Cardiac muscle cell (in vitro differentiated cells and primary cell): ENCODE data around the gene FLYWCH2. TPM values are rescaled to one million over a fixed set of nuclear protein-coding genes. Genes with fewer than 3 reads are reported as not detected.

Experiments
- DNase-seq, 2 donors: peaks; one replicate each; pipeline versions ENCODE4 v3.0.0 to v3.0.0-alpha.2; 2010 to 2017; ENCODE audit warnings: low read depth in 1 of 2, low spot score in 1 of 2
- H3K27ac ChIP-seq: fragments of 200-600 bp; sonication (generic); 2 replicates; pipeline ENCODE4 v1.5.1; 2016
- H3K27me3 ChIP-seq: fragments of 200-600 bp; sonication (generic); 2 replicates; pipeline ENCODE4 v1.6.0; 2016; ENCODE audit warnings: control low read depth
- H3K36me3 ChIP-seq: fragments of 200-600 bp; sonication (generic); 2 replicates; pipeline ENCODE4 v1.5.1; 2016; ENCODE audit warnings: control low read depth
- H3K4me1 ChIP-seq: fragments of 200-600 bp; sonication (generic); 2 replicates; pipeline ENCODE4 v1.8.1; 2017; ENCODE audit warnings: low read depth, mild to moderate bottlenecking, mixed run types
- H3K4me3 ChIP-seq: fragments of 200-600 bp; sonication (generic); 2 replicates; pipeline ENCODE4 v1.5.1; 2016; ENCODE audit warnings: mild to moderate bottlenecking
- H3K9me3 ChIP-seq: fragments of 200-600 bp; sonication (generic); 2 replicates; pipeline ENCODE4 v1.5.1; 2017; ENCODE audit warnings: low read depth, mild to moderate bottlenecking, control low read depth
- CTCF ChIP-seq: IDR thresholded peaks from 2 replicates; pipeline ENCODE4 v1.5.1; 2012; ENCODE audit warnings: low read depth, mild to moderate bottlenecking, low read length
- polyA plus RNA-seq: library from polyadenylated mRNA; unstranded; fragments of >200 nt; fragmentation: Nextera tagmentation; extraction: Ambion mirVana; gene quantifications from 2 replicates; pipeline ENCODE4 v1.2.1, GENCODE V29; 2016
- total RNA-seq: library from RNA; depleted of rRNA; stranded (reverse); fragments of >200 nt; gene quantifications from 2 replicates; pipeline ENCODE4 v1.2.3, GENCODE V29; 2016

FLYWCH2 gene
- total and polyA plus RNA-seq, 2 experiments from 2014 or later: 66.1 to 134 TPM

DNA sequence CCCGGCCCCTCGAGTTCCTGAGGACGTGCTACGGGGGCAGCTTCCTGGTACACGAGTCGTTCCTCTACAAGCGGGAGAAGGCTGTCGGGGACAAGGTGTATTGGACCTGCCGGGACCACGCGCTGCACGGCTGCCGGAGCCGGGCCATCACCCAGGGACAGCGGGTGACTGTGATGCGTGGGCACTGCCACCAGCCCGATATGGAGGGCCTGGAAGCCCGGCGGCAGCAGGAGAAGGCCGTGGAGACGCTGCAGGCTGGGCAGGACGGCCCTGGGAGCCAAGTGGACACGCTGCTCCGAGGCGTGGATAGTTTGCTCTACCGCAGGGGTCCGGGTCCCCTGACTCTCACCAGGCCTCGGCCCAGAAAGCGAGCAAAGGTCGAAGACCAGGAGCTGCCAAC, 50.1 kb downstream of the FLYWCH2 start:
- no peak for TF ChIP-seq CTCF
- no peaks in the 10 kb centered on the region for H3K4me1 ChIP-seq
- H3K27me3 ChIP-seq: no peaks in the 10 kb centered on the region
- no peak overlapping the region for H3K4me3 ChIP-seq
- H3K36me3 ChIP-seq: peaks cover 4% of the 10 kb centered on the region
- H3K9me3 ChIP-seq: no peaks in the 10 kb centered on the region
- no peak overlapping the region for H3K27ac ChIP-seq
- DNase-seq: no peak

GRCh38 chr16:2933701-2934100, 50.7 kb downstream of the FLYWCH2 start:
- Histone ChIP-seq H3K4me3 (no peak overlapping the region), H3K27me3 (no peaks in the 10 kb centered on the region), H3K27ac (no peak overlapping the region), H3K36me3 (peaks cover 4% of the 10 kb centered on the region), H3K4me1 (no peaks in the 10 kb centered on the region), H3K9me3 (no peaks in the 10 kb centered on the region)
- TF ChIP-seq CTCF: no peak
- DNase-seq: no peak

DNA sequence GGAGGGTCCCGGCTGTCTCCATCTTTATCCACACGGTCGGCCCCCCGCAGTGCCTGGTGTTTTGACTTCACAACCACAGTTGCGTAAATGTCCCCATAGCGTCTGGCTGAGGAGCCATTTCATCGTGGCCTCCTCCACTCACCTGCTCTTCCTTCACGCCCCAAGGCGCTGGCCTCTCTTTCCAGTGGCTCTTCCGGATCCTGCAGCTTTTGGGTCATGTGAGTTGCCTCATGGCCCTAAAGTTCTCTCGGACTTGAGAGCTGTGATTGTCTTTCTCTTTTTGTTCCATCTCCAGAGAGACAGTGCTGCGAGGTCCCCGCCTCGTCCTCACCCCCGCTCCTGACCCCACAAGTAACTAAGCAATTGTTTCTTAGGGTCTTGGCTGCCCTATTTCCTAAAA, 51.4 kb downstream of the FLYWCH2 start:
- H3K27ac ChIP-seq: no peak overlapping the region
- H3K36me3 ChIP-seq: peaks cover 4% of the 10 kb centered on the region
- TF ChIP-seq CTCF: no peak
- H3K27me3 ChIP-seq: no peaks in the 10 kb centered on the region
- H3K9me3 ChIP-seq: no peaks in the 10 kb centered on the region
- DNase-seq: no peak
- H3K4me3 ChIP-seq: no peak overlapping the region
- no peaks in the 10 kb centered on the region for H3K4me1 ChIP-seq

- no peaks in the 10 kb centered on the region for H3K4me1 ChIP-seq
- H3K27ac ChIP-seq: no peak overlapping the region
- no peaks in the 10 kb centered on the region for H3K9me3 ChIP-seq
- H3K27me3 ChIP-seq: no peaks in the 10 kb centered on the region
- peaks cover 20% of the 10 kb centered on the region for H3K36me3 ChIP-seq
- DNase-seq: no peak
- TF ChIP-seq CTCF: no peak
- H3K4me3 ChIP-seq: no peak overlapping the region
Measured at GRCh38 chr16:2936436-2937011, 53.5 kb downstream of the FLYWCH2 start.

GRCh38 chr16:2937170-2937569, 54.2 kb downstream of the FLYWCH2 start:
- H3K4me3 ChIP-seq: no peak overlapping the region
- H3K9me3 ChIP-seq: no peaks in the 10 kb centered on the region
- no peak for TF ChIP-seq CTCF
- H3K36me3 ChIP-seq: peaks cover 20% of the 10 kb centered on the region
- DNase-seq: no peak
- H3K4me1 ChIP-seq: no peaks in the 10 kb centered on the region
- no peak overlapping the region for H3K27ac ChIP-seq
- no peaks in the 10 kb centered on the region for H3K27me3 ChIP-seq
